ENCODE measurements around the gene SPRED3. TPM values are rescaled to one million over a fixed set of nuclear protein-coding genes. Genes with fewer than 3 reads are reported as not detected.

Gene SPRED3
- total RNA-seq, 1 donor from 2014 or later, result 1.6 TPM

- no peak for TF ChIP-seq CTCF (IDR thresholded peaks at IDR 0.05)
- Histone ChIP-seq H3K4me3 (no peak overlapping the region), H3K27ac (no peak overlapping the region), H3K27me3 (no peaks in the 10 kb centered on the region), H3K4me1 (peaks cover under 1% of the 10 kb centered on the region), H3K9me3 (no peaks in the 10 kb centered on the region), H3K36me3 (no peaks in the 10 kb centered on the region)
- ATAC-seq (no peak), DNase-seq (no peak)
- intact Hi-C loops (cut with DNase I), result no loop called here
Measured at GRCh38 chr19:38412491-38412890, 24.0 kb downstream of the SPRED3 start.

GRCh38 chr19:38412961-38413360 is 24.5 kb downstream of the SPRED3 start:
- ATAC-seq (no peak), DNase-seq (no peak)
- Histone ChIP-seq H3K27ac (no peak overlapping the region), H3K4me3 (no peak overlapping the region), H3K4me1 (peaks cover 4% of the 10 kb centered on the region), H3K36me3 (no peaks in the 10 kb centered on the region), H3K27me3 (no peaks in the 10 kb centered on the region), H3K9me3 (no peaks in the 10 kb centered on the region)
- intact Hi-C loops (cut with DNase I), result no loop called here
- no peak for TF ChIP-seq CTCF (IDR thresholded peaks at IDR 0.05)

GRCh38 chr19:38413416-38413815 is 24.9 kb downstream of the SPRED3 start:
- no peak overlapping the region for H3K4me3 ChIP-seq
- H3K4me1 ChIP-seq, result peaks cover 4% of the 10 kb centered on the region
- no peaks in the 10 kb centered on the region for H3K27me3 ChIP-seq
- H3K9me3 ChIP-seq, result no peaks in the 10 kb centered on the region
- ATAC-seq (no peak), DNase-seq (no peak)
- no peak for TF ChIP-seq CTCF (IDR thresholded peaks at IDR 0.05)
- intact Hi-C loops (cut with DNase I), result no loop called here
- H3K27ac ChIP-seq, result no peak overlapping the region
- H3K36me3 ChIP-seq, result no peaks in the 10 kb centered on the region

GRCh38 chr19:38417146-38417543 is 28.6 kb downstream of the SPRED3 start:
- Histone ChIP-seq H3K9me3 (no peaks in the 10 kb centered on the region), H3K36me3 (no peaks in the 10 kb centered on the region), H3K4me3 (no peak overlapping the region), H3K27me3 (no peaks in the 10 kb centered on the region), H3K4me1 (peaks cover 4% of the 10 kb centered on the region), H3K27ac (no peak overlapping the region)
- no peak for ATAC-seq
- TF ChIP-seq CTCF (IDR thresholded peaks at IDR 0.05), result no peak
- no peak for DNase-seq
- intact Hi-C loops (cut with DNase I), result no loop called here

- TF ChIP-seq CTCF (IDR thresholded peaks at IDR 0.05), result no peak
- Histone ChIP-seq H3K27me3 (no peaks in the 10 kb centered on the region), H3K27ac (no peak overlapping the region), H3K4me1 (peaks cover 4% of the 10 kb centered on the region), H3K4me3 (peak overlapping the region; percentile 41), H3K9me3 (no peaks in the 10 kb centered on the region), H3K36me3 (no peaks in the 10 kb centered on the region)
- intact Hi-C loops (cut with DNase I), result no loop called here
- DNase-seq (peak; percentile 89), ATAC-seq (peak; percentile 95)
Measured at GRCh38 chr19:38417544-38418506, 29.3 kb downstream of the SPRED3 start.

Measured in upper lobe of right lung (tissue), 1 donor.